Pancreas (tissue), 10 donors: ENCODE results near the gene MACROD1. TPM values are rescaled to one million over a fixed set of nuclear protein-coding genes. Genes with fewer than 3 reads are reported as not detected.

ENCODE experiments used
- ATAC-seq, 4 donors: fragments of 200-7000 bp; cut with Tn5 transposase; one replicate each; pipeline versions ENCODE4 v1.8.0 to v1.9.1; 2020; ENCODE audit warnings: mild to moderate bottlenecking in 4 of 4, moderate library complexity in 4 of 4
- DNase-seq, 6 donors: peaks; one replicate each; pipeline ENCODE4 v3.0.0-alpha.2; 2020
- FAIRE-seq: peaks from 2 replicates; lab custom pipeline; 2012; peaks lifted over from hg19 to GRCh38; lab: Jason Lieb, UNC
- H3K27ac ChIP-seq, 4 donors: fragments of 200-600 bp; sonication (generic); 1 replicate in 3 of 4; 2 replicates in 1 of 4; pipeline versions ENCODE4 v1.5.0 to v1.8.0; 2020
- H3K27me3 ChIP-seq, 4 donors: fragments of 200-600 bp; one replicate each; pipeline ENCODE4 v1.8.0; 2021
- H3K36me3 ChIP-seq, 3 donors: fragments of 200-600 bp; sonication (generic) in 1 of 3; one replicate each; pipeline versions ENCODE4 v1.5.0 to v1.8.0; 2020 to 2021
- H3K4me1 ChIP-seq, 3 donors: fragments of 200-600 bp; one replicate each; pipeline ENCODE4 v1.8.0; 2021
- H3K4me3 ChIP-seq, 4 donors: fragments of 200-600 bp; sonication (generic) in 2 of 4; one replicate each; pipeline versions ENCODE4 v1.5.0 to v1.8.0; 2020 to 2021
- H3K9me3 ChIP-seq, 4 donors: fragments of 200-600 bp; one replicate each; pipeline ENCODE4 v1.8.0; 2021
- CTCF ChIP-seq, 4 donors: fragments of 200-600 bp; sonication (generic) in 3 of 4; IDR thresholded peaks; one replicate each; pipeline versions ENCODE4 v1.5.0 to v1.8.0; 2021; ENCODE audit warnings: antibody characterized with exemption in 4 of 4
- WGBS, 2 donors: extraction: QIAGEN DNeasy Blood & Tissue Kit; methylation state at CpG; one replicate each; pipeline ENCODE4 v1.1.7; 2013; 5-methylcytosine and 5-hydroxymethylcytosine counted together
- intact Hi-C, 3 donors: fragments of 100-400 bp; cut with DNase I; formaldehyde crosslinking; loops; one replicate each; pipeline versions ENCODE4 v1.11.1 to v1.14.2; 2022
- polyA plus RNA-seq, 2 donors: library from polyadenylated mRNA; stranded (reverse); fragments of 200-250 nt; gene quantifications; one replicate each; pipeline ENCODE4 v1.2.3, GENCODE V29; 2013
- total RNA-seq, 6 donors: library from RNA; stranded (reverse); fragmentation: NEBNext Ultra II Directional in 4 of 6; extraction: Animal tissue kit (Norgen Biotek cat#: 25700) in 4 of 6; gene quantifications; one replicate each; pipeline versions ENCODE4 v1.2.1 to v1.2.4, GENCODE V29; 2021 to 2023
- donor health status: healthy with polysubstance abuse.
- donor health status: DM: no; HTN: no; CAD: no; lungs with moderate emphysema.
- donor health status: DM: no; HTN: no; CAD: no.
- donor health status: control.
- donor health status: control.
- donor health status: Bipolar disorder and iron deficiency.
- donor health status: DM: yes; HTN: yes; CAD: no.
- donor health status: DM: no; HTN: no; CAD: no.
- donor health status: DM: no; HTN: no; CAD: no.
- donor health status: DM: yes; HTN: yes; CAD: no.

The MACROD1 gene
- total and polyA plus RNA-seq, 8 donors = 26.0 to 126 (median 34.8) TPM

- FAIRE-seq = no peak
- no peak for TF ChIP-seq CTCF (IDR thresholded peaks at IDR 0.05)
- no peak overlapping the region for H3K27ac ChIP-seq
- no peaks in the 10 kb centered on the region for H3K4me1 ChIP-seq
- H3K9me3 ChIP-seq = no peaks in the 10 kb centered on the region
- H3K4me3 ChIP-seq = peak overlapping the region in 2 of 4 donors; percentile 13 to 18
- ATAC-seq = no peak
- peak in 1 of 6 donors; percentile 58 for DNase-seq
- intact Hi-C loops = no loop called here
- 27 to 29% methylated on average over 13 to 17 of the region's 17 CpGs for WGBS, 2 donors
- H3K27me3 ChIP-seq = no peaks in the 10 kb centered on the region
- no peaks in the 10 kb centered on the region for H3K36me3 ChIP-seq
Observed at GRCh38 chr11:64035081-64035524, 130.8 kb downstream of the MACROD1 start.

GRCh38 chr11:64034411-64034811 is 131.5 kb downstream of the MACROD1 start:
- 86 to 92% methylated on average over 8 to 9 of the region's 9 CpGs for WGBS, 2 donors
- TF ChIP-seq CTCF (IDR thresholded peaks at IDR 0.05) = no peak
- Histone ChIP-seq H3K36me3 (no peaks in the 10 kb centered on the region), H3K4me3 (no peak overlapping the region), H3K27me3 (no peaks in the 10 kb centered on the region), H3K4me1 (no peaks in the 10 kb centered on the region), H3K9me3 (no peaks in the 10 kb centered on the region), H3K27ac (no peak overlapping the region)
- intact Hi-C loops = no loop called here
- no peak for FAIRE-seq
- DNase-seq = peak in 1 of 6 donors; percentile 67
- no peak for ATAC-seq

GRCh38 chr11:64032050-64032449 is 133.9 kb downstream of the MACROD1 start:
- ATAC-seq (no peak), FAIRE-seq (no peak)

GRCh38 chr11:64031001-64031400 is 134.9 kb downstream of the MACROD1 start:
- TF ChIP-seq CTCF (IDR thresholded peaks at IDR 0.05) = no peak
- Histone ChIP-seq H3K4me1 (no peaks in the 10 kb centered on the region), H3K9me3 (no peaks in the 10 kb centered on the region), H3K27me3 (no peaks in the 10 kb centered on the region), H3K27ac (no peak overlapping the region), H3K36me3 (no peaks in the 10 kb centered on the region), H3K4me3 (no peak overlapping the region)
- WGBS, 2 donors = 79 to 87% methylated on average over 2 to 3 of the region's 3 CpGs
- no peak for ATAC-seq
- peak in 1 of 6 donors; percentile 52 for DNase-seq
- intact Hi-C loops = no loop called here
- FAIRE-seq = no peak

More at GRCh38 chr11:64032050-64032449, 133.9 kb downstream of the MACROD1 start:
- Histone ChIP-seq H3K4me1 (no peaks in the 10 kb centered on the region), H3K9me3 (no peaks in the 10 kb centered on the region), H3K4me3 (no peak overlapping the region), H3K27me3 (no peaks in the 10 kb centered on the region), H3K27ac (no peak overlapping the region), H3K36me3 (no peaks in the 10 kb centered on the region)
- no peak for TF ChIP-seq CTCF (IDR thresholded peaks at IDR 0.05)
- intact Hi-C loops = no loop called here
- no peak for DNase-seq
- 79 to 86% methylated on average over 4 of the region's 4 CpGs for WGBS, 2 donors

- no peaks in the 10 kb centered on the region for H3K9me3 ChIP-seq
- no peak overlapping the region for H3K4me3 ChIP-seq
- no peaks in the 10 kb centered on the region for H3K27me3 ChIP-seq
- no peak for ATAC-seq
- no peak overlapping the region for H3K27ac ChIP-seq
- 89 to 92% methylated on average over 7 to 8 of the region's 8 CpGs for WGBS, 2 donors
- no peak for FAIRE-seq
- H3K36me3 ChIP-seq = no peaks in the 10 kb centered on the region
- no peaks in the 10 kb centered on the region for H3K4me1 ChIP-seq
- DNase-seq = peak in 1 of 6 donors; percentile 58
- intact Hi-C loops = no loop called here
- TF ChIP-seq CTCF (IDR thresholded peaks at IDR 0.05) = no peak
Observed at GRCh38 chr11:64029773-64030172, 136.1 kb downstream of the MACROD1 start.
